HG02798 (cell line): ENCODE results near the gene CUX1.
"Not testable (repeated sequence)": the region's sequence is repeated elsewhere in the genome, so short reads cannot be mapped to it uniquely, and the experiment has no call there.

Source experiments
- ATAC-seq: cut with Tn5 transposase; IDR thresholded peaks from one replicate; pipeline ENCODE4 v1.9.1; 2021; ENCODE audit warnings: mild to moderate bottlenecking; ENCODE audit not compliant: unreplicated experiment, poor library complexity

The CUX1 gene

GRCh38 chr7:101988513-101988912, 171.1 kb downstream of the CUX1 start:
- ATAC-seq: no peak

- ATAC-seq: no peak
Measured at GRCh38 chr7:101989101-101989500, 171.7 kb downstream of the CUX1 start.

- peak; percentile 88 for ATAC-seq
Measured at GRCh38 chr7:101990811-101991418, 173.5 kb downstream of the CUX1 start.

GRCh38 chr7:101991860-101992259, 174.4 kb downstream of the CUX1 start:
- ATAC-seq: no peak

GRCh38 chr7:101993311-101993710, 175.9 kb downstream of the CUX1 start:
- ATAC-seq: no peak

GRCh38 chr7:101995121-101995520, 177.7 kb downstream of the CUX1 start:
- ATAC-seq: no peak

- no peak for ATAC-seq
Measured at GRCh38 chr7:101996131-101996691, 178.8 kb downstream of the CUX1 start.

GRCh38 chr7:101996876-101997275, 179.4 kb downstream of the CUX1 start:
- no peak for ATAC-seq

GRCh38 chr7:101998029-101998905, 180.8 kb downstream of the CUX1 start:
- no peak for ATAC-seq

GRCh38 chr7:101998906-101999240, 181.4 kb downstream of the CUX1 start:
- ATAC-seq: no peak

- ATAC-seq: no peak
Measured at GRCh38 chr7:101999393-101999792, 182.0 kb downstream of the CUX1 start.

GRCh38 chr7:102000123-102000522, 182.7 kb downstream of the CUX1 start:
- ATAC-seq: no peak

GRCh38 chr7:102004229-102004628, 186.8 kb downstream of the CUX1 start:
- no peak for ATAC-seq

- no peak for ATAC-seq
Measured at GRCh38 chr7:102004848-102005247, 187.4 kb downstream of the CUX1 start.

- ATAC-seq: no peak
Measured at GRCh38 chr7:102005933-102006480, 188.6 kb downstream of the CUX1 start.

GRCh38 chr7:102006695-102007094, 189.3 kb downstream of the CUX1 start:
- no peak for ATAC-seq

- ATAC-seq: no peak
Measured at GRCh38 chr7:102008535-102009262, 191.3 kb downstream of the CUX1 start.

- ATAC-seq: no peak
Measured at GRCh38 chr7:102009628-102010027, 192.2 kb downstream of the CUX1 start.

GRCh38 chr7:102012112-102012830, 194.8 kb downstream of the CUX1 start:
- not testable (repeated sequence) for ATAC-seq

GRCh38 chr7:102012941-102013461, 195.6 kb downstream of the CUX1 start:
- ATAC-seq: no peak
